GM18520 (cell line): ENCODE measurements around the gene CELF4.

Experiments
- ATAC-seq: cut with Tn5 transposase; IDR thresholded peaks from one replicate; pipeline ENCODE4 v1.9.1; 2021; ENCODE audit not compliant: unreplicated experiment

The CELF4 gene

DNA sequence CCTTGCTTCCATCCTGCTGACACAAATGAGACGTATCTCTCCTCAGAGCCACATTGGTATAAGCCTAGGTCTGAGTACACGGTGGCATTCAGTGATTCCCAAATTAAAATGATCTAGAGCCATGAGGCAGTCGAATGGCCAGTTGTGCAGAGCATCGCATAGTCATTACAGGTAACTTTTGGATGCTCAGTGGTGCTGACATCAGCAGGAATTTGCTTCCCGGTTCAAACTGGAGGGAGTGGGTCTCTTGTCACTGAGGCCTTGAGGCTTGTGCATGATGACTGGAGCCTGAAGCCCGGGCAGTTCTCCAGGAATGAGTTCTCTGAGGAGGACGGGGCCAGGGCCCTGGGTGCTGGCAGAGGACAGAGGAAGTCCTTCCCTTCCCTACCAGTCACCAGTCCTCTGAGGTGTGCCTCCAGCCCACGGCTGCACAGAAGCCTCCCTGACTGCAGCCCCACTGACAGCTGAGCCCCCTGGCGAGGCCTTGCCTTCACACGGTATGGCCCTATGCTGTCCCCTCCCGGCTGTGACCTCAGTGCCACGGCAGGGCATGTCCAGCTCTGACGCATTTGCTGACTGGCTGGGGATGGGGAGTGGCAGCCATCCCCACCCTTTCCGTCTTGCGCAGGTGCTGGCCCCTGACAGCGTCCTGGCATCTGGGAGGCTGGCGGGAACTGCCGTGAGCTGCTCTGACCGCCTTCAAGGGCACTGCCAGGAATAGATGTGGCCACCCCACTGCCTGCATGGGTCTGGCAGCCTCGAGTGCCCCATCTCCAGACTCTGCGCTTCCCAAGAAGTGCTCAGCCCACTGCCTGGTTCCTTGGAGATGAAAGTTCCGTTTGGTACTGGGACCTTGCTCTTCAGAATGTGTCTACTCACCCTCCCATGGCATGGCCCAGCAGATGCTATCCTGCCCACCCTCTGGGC is 117.4 kb downstream of the CELF4 start:
- ATAC-seq, result no peak

DNA sequence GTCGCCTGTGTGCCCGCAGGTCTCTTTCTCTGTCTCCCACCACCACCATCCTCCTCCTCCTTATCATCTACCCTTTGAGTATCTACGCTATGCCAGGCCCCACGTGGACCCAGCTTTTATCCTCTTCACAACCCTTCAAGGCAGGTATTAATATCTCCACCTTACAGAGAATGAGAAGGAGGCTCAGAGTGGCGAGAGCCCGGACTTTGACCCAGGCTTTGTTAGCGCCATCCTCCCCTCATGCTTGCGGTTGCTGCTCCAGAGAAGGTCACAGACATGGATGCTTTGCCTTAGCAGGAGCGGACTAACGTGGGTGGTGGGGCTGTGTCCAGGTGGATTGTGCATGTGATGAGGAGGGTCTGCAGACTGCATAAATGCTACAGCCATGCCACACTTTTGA is 119.8 kb downstream of the CELF4 start:
- no peak for ATAC-seq

DNA sequence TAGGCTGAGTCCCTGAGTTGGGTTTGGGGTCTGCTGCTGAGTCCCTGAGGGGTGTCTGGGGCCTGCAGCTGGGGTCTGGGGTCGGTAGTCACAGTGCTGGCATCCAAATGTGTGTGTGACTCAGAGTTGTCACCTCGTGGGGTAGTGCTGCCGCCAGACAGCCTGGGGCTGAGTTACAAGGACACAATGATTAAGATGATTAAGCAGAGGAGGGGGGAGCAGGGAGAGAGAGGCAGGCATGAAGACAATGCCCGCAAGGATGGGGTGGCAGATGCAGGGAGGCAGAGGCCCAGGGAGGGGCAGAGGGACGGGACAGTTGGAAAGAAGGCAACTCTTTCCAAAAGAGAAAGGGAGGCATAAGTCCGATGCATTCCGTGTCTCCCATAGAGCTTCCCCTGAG is 120.2 kb downstream of the CELF4 start:
- ATAC-seq, result no peak

DNA sequence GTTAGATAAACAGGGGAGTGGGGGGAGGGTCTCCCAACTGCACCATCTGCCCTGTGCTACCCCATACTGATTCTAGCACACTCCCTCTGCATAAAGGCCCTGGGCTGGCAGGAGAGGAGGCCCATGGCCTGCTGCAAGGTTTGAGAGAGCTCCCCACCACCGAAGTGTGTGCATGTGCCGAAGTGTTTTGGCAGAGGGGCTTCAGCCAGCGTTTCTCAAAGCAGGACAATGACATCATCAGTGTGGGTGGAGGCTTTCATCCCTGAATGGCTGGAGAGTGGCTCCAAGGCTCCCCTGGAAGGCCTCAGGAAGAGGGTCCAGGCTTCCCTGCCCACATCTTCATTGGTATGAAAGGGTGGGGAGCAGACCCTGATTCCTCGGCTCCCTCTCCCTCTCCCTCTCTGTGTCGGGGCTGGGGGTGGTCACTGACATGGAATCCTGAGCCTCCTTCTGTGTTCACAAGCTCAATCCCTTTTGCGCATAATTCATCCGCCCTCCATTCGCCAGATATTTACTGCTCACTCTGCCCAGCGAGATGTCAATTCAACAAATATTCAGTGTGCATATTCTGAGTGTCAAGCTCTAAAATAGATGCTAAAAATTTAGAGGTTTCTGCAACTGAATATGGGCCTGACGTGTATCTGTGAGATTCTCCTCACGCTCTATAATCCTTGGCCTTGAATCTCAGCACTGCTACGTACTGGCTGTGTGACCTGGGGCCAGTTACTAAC is 122.1 kb downstream of the CELF4 start:
- no peak for ATAC-seq

DNA sequence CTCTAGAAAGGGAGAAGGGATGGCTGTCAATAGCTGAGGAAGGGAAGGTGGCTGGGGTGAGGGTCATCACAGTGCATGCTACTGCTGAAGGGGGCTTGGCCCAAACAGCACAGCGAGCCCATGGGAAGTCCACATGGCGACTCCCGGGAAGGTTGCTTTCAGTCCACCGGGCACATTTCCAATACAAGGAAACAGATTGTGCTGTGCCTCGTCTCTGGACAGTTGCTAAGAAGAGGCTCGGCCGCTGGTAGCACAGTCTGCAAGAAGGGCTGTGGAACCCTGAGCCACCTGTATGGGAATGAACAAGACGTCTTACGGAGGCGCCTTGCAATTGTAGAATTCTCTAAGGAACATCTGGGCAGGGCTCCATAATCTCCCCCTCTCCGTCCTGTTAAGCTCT is 123.1 kb downstream of the CELF4 start:
- no peak for ATAC-seq

DNA sequence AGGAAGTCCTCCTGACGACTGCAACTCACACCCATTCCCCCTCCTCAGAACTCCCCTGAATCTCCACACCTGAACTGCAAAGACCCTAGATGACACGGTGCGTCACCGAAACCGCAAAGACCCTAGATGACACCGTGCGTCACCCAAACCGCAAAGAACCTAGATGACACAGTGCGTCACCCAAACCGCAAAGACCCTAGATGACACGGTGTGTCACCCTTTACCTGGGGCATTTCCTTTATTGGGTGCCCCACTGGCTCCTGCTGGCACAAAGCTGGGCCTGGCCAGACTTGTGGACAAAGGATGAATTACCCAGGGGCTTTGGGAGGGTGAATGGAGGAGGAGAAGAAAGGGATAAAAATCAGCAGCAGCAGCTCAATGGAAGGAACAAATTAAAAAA is 123.8 kb downstream of the CELF4 start:
- ATAC-seq, result no peak

DNA sequence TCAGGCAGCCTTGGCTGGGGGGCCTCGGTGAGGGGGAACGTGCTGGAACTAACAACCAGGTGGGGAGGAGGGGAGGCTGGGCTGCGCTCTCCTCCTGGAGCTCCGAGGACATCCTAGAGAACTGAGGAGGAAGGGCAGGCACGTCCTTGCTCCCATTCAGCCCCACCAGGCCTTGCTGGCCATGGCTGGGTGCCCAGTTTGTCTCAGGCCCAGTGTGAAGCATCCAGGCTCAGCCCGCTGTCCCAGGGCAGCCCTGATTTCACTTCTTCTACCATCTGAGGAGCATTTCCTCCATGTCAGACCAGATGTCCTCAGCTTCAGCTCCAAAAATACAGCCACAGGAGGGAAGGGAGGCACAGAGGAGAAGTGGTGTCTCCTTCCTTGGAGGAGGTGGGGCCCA is 125.4 kb downstream of the CELF4 start:
- ATAC-seq, result no peak

DNA sequence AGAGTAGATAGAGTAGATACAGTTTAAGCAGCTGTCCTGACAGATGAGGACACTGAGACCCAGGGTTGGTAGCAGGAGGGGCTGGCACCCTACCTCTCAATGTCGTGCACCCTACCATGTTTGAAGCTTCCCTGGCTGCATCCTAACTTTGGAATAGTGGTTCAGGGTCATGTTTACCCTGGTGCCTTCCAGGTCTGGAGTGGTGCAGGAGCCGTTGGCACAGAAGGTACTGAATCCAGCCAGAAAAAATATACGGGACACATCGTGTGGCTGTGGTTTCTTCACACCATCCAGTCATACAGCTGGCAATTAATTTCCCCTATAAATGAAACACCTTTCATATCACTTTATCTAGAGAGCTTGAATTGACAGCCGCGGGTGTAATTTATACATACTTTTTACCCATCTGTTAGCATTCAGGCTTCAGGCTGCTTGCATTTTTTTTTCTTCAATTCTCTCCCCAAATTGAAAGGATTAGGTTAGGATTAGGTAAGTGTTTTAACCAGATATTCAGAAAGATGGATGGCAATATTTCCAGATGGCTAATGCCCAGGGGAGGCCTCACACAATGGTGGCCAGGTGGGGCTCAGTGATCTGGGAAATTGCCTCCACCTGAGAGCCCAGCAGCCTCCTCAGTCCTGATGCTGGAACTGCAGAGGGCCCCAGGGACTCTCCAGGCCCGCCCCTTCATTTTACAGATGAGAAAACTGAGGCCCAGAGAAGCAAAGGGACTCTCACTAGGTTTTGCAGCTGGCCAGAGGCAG is 127.0 kb downstream of the CELF4 start:
- no peak for ATAC-seq

DNA sequence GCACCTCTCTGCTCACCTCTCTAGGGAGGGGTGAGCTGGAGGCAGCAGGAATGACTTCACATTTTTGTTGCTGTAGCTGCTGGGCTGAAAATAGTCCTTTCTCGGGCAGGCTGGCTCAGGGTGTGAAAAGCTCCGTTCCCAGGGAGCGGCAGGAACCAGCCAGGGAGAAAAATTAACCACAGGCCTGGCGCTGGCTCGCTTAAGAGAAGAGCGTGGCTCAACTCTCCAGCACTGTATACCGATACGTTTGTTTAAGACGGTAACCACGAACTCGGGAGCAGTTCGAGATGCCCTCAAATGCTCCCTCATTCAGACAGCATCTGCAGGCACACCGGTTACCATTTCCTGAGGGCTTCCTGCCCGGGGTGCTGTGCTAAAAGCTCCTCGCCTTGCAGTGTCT is 129.6 kb downstream of the CELF4 start:
- no peak for ATAC-seq

DNA sequence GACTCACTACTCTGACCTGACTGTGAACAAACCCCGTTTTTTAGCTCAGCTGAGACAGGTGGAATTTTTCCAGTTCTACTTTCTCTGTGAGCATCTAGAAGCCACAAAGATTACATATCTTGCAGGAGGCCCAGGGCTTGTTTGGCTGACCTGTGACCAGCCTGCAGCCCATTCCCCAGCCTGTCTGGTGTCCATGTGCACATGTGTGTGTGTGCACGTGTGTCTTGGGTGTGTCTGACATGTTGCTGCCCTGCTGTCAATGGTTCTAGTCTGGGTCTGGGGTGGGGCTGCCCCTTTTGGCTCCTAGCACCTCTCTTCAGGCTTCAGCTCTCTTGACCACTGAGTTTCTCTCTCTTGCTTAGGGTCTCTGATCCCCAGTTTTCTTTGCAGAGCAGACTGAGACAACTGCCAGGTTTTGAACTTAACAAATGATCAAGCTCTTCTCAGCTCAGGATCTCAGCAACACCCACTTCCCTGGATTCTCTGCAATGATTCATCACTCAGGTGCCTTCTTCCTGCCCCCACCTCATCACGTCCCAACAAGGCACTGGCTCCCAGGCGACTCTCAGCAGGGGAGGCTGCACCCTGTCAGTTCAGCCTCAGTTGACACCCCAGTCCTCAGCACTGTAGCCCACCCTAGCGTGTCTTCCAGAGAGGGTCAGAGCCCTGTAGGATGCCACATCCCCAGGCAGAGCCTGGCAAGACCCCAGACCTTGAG is 130.3 kb downstream of the CELF4 start:
- no peak for ATAC-seq

DNA sequence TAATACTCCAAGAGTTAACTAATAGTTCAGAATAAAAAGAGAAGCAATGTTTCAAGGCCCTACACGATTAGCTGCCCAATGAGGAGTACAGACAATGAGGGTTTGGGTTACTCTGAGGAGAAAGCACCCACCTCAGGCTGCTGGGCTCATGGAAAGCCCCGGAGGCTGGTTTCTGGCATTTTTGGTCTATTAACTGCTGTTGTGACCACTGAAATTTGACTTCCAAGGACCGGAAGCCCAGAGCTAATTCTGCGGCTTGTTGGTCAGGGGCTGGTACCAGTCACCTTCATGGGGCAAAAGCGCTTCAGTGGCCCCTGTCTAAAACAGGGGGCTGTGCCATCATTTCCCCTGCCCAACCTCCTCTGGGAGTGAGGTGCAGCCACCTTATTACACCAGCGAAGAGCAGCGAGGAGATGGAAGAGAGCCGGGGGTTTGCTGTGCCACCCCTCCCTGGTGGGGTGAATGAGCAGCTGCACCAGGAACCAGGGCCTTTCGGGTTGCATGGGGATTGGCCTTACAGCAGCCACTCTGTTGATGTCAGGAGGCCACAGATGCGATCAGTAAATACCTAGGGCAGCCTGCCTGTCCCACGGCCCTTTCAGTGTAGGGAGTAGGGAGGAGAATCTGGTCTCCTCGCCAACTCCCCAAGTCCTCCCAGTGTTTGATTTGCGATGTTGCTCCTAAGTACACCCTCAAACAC is 131.3 kb downstream of the CELF4 start:
- ATAC-seq, result no peak

DNA sequence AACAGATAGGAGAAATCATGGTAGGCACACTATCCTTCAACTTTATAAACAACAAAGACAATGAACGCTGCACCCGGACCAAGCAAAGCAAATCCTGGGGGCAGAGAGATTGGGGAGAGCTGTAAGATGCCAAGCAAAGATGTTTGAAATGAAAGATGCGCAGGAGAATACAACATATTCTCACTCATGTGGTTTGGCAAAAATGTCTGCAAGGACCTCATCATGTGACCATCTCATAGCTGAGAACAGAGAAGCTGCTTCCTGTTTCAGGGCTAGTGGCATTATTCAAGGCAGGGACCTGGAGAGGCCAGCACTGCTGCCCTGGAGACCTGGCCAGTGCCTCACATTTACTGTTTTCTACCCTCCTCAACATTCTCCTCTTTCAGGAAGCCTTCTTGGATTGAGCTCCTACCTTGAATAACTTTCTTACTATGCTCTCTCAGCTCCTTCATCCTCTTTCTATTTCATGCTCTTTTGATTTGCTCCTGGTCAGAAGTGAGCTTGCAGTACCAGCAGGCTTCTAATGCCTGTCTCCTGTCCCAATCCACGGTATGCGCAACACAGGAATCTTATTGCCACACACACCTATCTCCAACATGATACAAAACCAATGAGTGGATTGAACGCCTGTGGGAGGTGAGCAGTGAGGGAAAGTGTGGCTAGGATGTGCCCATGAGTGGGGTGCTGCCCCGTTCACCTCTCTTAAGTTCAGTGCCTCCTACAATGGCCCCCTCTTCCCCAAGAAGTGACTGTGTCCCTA is 133.0 kb downstream of the CELF4 start:
- no peak for ATAC-seq

DNA sequence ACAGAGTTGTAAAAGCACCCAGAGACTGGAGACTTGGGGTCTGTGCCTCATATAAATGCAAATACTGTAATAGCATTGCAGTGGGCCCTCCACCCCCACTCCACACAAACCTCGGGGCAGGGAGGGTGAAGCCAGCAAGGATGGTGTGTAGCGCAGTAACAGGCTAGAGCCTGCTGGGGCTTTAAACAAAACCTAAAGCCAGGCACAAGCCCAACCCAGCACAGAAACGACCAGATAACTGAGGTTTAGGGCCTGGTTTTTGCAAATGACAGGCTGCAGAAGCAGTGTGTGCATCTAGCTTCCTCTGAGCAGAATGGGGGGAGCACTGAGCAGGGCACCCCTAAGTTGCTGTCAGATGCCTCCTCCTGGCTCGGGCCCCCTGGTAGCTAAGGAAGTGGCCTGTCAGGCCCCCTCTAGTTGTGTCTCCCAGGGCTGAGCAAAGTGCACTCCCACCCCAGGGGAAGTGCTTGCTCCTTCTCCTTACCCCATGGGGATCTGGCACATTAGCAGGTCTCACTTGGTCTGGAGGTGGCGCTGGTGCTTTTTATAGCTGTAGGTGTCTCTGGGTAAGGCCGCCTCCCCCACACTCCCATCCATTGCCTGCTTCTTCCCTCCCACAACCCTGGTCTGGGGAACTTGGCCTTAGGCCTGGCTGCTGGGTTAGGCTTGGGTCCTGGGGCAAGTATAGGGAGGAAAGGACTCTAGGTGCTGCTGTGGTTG is 135.1 kb downstream of the CELF4 start:
- no peak for ATAC-seq

DNA sequence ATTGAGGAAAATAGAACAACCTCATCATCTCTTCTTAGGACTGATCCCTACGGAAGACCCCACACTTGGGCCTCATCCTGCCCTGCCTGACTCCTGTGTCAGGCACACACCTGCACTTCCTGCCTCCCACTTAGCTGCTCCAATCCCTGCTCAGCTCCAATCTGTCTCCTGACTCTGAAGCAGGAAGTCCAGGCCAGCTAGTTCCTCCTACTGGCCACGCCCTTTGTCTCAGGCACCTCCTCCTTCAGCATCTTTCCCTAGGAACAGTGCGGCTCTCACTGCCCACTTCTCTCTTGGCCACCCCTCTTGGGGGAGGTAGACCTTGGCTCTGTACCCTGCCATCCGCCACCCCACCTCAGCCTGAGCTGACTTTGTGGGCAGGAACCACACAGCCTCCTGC is 135.8 kb downstream of the CELF4 start:
- no peak for ATAC-seq

DNA sequence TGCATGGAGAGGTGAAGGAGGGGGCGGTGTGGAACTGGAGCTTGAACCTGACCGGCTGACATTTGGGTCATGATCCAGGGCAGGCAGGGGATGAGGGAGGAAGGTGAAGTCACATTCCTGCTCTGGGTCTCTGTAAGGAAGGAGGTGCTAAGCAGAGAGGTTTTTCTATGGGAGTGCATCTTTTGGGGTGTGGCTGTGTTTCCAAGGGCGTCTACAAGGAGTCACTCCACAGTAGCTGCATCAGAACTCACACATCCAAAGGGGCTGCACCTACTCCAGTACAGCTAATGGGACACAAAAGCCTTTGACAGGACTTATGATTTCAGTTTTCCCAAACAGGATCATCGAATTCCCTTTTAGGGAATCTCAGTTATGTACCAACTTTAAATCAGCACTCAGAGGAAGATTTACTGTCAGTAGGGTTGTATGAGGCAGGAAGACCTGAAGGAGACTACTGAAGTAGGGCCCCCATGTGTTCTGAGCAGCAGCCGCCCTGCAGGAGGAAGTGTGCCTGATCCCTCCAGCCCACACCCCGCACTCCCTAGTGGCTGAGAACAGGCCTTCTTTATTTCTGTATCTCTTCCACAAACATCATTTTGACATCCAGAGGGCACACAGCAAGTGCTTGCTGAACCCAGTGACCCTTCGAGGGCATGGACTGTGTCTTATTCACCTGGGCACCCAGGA is 137.2 kb downstream of the CELF4 start:
- ATAC-seq, result no peak

DNA sequence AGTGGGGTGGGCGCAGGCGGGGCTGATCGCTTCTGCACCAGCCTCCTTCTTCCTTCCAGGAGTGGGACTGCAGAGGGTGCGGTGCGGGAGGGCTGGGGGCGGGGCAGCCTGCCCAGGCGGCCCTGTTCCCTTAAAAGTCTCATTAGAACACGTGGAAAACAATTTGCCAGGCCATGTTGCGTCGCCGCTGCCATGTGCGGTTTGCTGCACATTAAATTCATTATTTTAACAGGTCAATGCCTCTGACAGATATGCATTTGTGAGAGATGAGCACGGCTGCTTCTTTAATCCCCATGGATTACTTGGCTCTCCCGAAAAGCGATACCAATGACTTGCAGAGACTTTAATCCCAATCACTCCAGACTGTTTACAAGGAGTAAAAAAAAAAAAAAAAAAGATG is 139.0 kb downstream of the CELF4 start:
- no peak for ATAC-seq

DNA sequence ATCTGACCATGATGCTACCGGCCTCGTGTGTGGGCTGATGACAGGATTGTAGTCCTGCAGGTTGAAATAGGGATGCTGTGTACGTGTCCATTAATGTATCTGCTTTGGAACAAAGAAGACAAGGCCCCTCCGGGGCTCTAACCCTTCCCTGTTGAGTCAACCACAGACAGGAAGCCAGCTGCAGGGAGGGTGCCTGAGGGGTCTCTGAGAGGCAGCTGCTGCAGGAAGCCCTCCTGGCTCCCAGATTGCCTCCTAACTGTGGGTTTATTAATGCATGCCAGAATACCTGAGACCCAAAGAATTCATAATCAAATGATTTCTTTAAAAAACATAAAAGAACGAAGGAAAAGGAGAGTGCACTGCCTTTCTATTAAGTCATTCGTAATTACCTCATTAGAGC is 140.4 kb downstream of the CELF4 start:
- no peak for ATAC-seq

DNA sequence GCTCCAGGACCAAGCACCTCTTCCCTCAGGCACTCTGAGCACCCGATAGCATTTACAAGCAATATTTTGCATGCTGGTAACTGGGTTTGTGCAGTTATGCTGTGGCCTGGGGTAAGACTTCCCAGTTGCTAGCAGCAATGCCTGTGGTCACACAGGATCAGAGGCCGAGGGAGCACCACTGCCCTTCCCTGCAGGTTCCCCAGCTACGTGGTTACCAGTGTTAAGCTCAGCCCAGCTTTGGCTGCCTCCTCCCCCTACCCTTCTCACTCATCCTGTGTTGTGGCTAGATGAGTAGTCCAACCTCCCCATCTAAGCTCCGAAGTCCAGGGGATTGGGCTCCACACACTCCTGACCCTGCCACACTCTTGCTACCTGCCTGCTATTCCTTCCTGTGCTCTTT is 141.1 kb downstream of the CELF4 start:
- no peak for ATAC-seq
